Measurements from ENCODE around the gene ROR1. TPM values are rescaled to one million over a fixed set of nuclear protein-coding genes. Genes with fewer than 3 reads are reported as not detected.

Gene ROR1
- total and polyA plus RNA-seq, 8 donors: 1.4 to 37.3 (median 14.6) TPM

GRCh38 chr1:64046243-64046642, 272.4 kb downstream of the ROR1 start:
- H3K36me3 ChIP-seq: peaks cover 0 to 6% (median 2%) of the 10 kb centered on the region in 4 donors
- no peaks in the 10 kb centered on the region for H3K27me3 ChIP-seq
- 33 to 63% (median 44%) methylated on average over 2 of the region's 2 CpGs for WGBS, 5 donors
- H3K9me3 ChIP-seq: no peaks in the 10 kb centered on the region
- intact Hi-C loops (cut with DNase I; ENCODE audit: low total_unique reads): no loop called here
- H3K4me3 ChIP-seq: no peak overlapping the region
- peaks cover 7 to 37% (median 25%) of the 10 kb centered on the region in 4 donors for H3K4me1 ChIP-seq
- peak overlapping the region in 4 of 5 donors; percentile 3 to 57 (median 24) for H3K27ac ChIP-seq
- TF ChIP-seq EP300 (IDR thresholded peaks at IDR 0.05): no peak
- no peak for DNase-seq

GRCh38 chr1:64046891-64047290, 273.1 kb downstream of the ROR1 start:
- no peak for DNase-seq
- Histone ChIP-seq H3K36me3 (peaks cover 0 to 6% (median 2%) of the 10 kb centered on the region in 4 donors), H3K4me3 (no peak overlapping the region), H3K4me1 (peaks cover 6 to 36% (median 25%) of the 10 kb centered on the region in 4 donors), H3K27me3 (no peaks in the 10 kb centered on the region), H3K9me3 (no peaks in the 10 kb centered on the region), H3K27ac (peak overlapping the region in 2 of 5 donors; percentile 12 to 35)
- no peak for TF ChIP-seq EP300 (IDR thresholded peaks at IDR 0.05)
- TF ChIP-seq POLR2A (IDR thresholded peaks at IDR 0.05): no peak
- TF ChIP-seq POLR2AphosphoS5 (IDR thresholded peaks at IDR 0.05): no peak
- TF ChIP-seq, protein P1, sequence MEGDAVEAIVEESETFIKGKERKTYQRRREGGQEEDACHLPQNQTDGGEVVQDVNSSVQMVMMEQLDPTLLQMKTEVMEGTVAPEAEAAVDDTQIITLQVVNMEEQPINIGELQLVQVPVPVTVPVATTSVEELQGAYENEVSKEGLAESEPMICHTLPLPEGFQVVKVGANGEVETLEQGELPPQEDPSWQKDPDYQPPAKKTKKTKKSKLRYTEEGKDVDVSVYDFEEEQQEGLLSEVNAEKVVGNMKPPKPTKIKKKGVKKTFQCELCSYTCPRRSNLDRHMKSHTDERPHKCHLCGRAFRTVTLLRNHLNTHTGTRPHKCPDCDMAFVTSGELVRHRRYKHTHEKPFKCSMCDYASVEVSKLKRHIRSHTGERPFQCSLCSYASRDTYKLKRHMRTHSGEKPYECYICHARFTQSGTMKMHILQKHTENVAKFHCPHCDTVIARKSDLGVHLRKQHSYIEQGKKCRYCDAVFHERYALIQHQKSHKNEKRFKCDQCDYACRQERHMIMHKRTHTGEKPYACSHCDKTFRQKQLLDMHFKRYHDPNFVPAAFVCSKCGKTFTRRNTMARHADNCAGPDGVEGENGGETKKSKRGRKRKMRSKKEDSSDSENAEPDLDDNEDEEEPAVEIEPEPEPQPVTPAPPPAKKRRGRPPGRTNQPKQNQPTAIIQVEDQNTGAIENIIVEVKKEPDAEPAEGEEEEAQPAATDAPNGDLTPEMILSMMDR (IDR thresholded peaks at IDR 0.05): no peak
- intact Hi-C loops (cut with DNase I; ENCODE audit: low total_unique reads): no loop called here

DNA sequence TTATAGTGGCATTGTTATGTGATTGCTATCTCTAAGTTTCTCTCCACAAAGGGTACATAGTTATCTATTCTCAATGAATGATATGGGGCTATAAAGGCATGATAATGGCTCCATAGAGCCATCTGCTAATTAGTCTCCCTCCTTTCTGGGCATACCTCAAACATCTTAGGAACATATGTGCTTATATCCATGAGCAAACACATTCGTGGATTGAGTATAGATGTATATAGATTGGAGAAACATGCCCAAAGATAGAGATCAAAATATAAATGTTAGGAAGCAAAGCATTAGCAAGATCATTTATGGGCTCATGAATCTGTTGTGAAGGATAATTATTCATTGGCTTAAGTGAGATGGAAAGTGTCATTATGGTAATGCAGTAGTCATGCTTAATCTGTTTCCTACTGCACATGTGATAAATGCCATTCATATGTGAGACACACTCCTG, 273.8 kb downstream of the ROR1 start:
- no peaks in the 10 kb centered on the region for H3K27me3 ChIP-seq
- TF ChIP-seq, protein P1 (IDR thresholded peaks at IDR 0.05): no peak
- TF ChIP-seq EP300 (IDR thresholded peaks at IDR 0.05) (no peak), POLR2A (IDR thresholded peaks at IDR 0.05) (no peak), POLR2AphosphoS5 (IDR thresholded peaks at IDR 0.05) (no peak)
- H3K9me3 ChIP-seq: no peaks in the 10 kb centered on the region
- peaks cover 0 to 6% (median 2%) of the 10 kb centered on the region in 4 donors for H3K36me3 ChIP-seq
- H3K27ac ChIP-seq: no peak overlapping the region
- peaks cover 0 to 36% (median 19%) of the 10 kb centered on the region in 4 donors for H3K4me1 ChIP-seq
- no peak for DNase-seq
- intact Hi-C loops (cut with DNase I; ENCODE audit: low total_unique reads): no loop called here
- 29 to 53% (median 38%) methylated on average over 1 of the region's 1 CpG for WGBS, 5 donors
- no peak overlapping the region for H3K4me3 ChIP-seq

DNA sequence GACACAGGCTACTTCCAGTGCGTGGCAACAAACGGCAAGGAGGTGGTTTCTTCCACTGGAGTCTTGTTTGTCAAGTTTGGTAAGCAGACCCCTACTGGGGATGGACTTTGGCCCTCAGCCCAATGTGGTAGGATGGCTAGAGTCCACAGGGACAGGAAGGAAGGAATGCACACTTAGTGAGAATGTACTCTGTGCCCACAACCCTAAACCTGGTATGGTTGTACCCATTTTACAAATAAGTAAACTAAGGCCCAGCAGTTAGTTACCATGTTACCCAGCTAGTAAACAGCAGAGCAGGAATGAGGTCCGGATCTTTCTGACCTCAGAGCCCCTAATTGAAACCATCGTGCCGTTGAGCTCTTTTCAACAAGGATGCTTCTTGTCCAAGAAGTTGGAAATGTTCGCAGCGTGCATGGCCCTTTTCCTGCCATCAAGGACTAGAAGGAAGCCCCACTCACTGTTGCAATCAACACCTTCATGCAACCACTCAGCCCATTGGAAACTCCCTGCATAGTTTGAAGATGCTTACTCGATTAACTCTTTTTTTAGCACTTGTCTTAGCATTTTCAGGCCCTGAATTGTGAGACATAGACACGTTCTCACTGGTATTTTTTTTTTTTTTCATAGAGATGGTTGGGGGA, 276.2 kb downstream of the ROR1 start:
- intact Hi-C loops (cut with DNase I; ENCODE audit: low total_unique reads): no loop called here
- no peak for DNase-seq
- no peaks in the 10 kb centered on the region for H3K27me3 ChIP-seq
- peaks cover 0 to 30% (median 13%) of the 10 kb centered on the region in 4 donors for H3K4me1 ChIP-seq
- H3K27ac ChIP-seq: no peak overlapping the region
- no peak overlapping the region for H3K4me3 ChIP-seq
- no peaks in the 10 kb centered on the region for H3K9me3 ChIP-seq
- 87 to 92% (median 91%) methylated on average over 9 of the region's 9 CpGs for WGBS, 5 donors
- TF ChIP-seq, protein P1 (IDR thresholded peaks at IDR 0.05): no peak
- no peak for TF ChIP-seq POLR2AphosphoS5 (IDR thresholded peaks at IDR 0.05)
- no peak for TF ChIP-seq EP300 (IDR thresholded peaks at IDR 0.05)
- TF ChIP-seq POLR2A (IDR thresholded peaks at IDR 0.05): no peak
- peaks cover 0 to 6% (median 2%) of the 10 kb centered on the region in 4 donors for H3K36me3 ChIP-seq

DNA sequence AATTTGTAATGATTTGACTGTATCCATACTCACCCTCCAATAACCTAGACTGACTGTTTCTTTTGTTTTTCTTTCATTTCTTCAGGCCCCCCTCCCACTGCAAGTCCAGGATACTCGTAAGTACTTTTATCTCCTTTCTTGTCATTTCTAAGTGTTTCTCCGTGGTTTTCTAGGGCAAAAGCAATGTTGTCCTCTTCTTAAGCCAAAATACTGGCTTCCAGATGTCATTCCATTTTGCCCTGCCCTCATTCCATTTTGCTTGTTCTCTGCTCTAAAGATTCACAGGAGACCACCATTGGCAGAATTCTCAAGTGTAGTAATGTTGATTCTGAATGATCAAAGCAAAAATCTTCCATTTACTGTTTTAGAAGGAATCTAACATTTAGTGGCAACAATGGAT, 276.8 kb downstream of the ROR1 start:
- no peak for TF ChIP-seq POLR2AphosphoS5 (IDR thresholded peaks at IDR 0.05)
- TF ChIP-seq, protein P1 (IDR thresholded peaks at IDR 0.05): no peak
- 65 to 73% (median 70%) methylated on average over 2 of the region's 2 CpGs for WGBS, 5 donors
- H3K9me3 ChIP-seq: no peaks in the 10 kb centered on the region
- no peak overlapping the region for H3K27ac ChIP-seq
- no peak for DNase-seq
- H3K27me3 ChIP-seq: no peaks in the 10 kb centered on the region
- H3K4me3 ChIP-seq: no peak overlapping the region
- intact Hi-C loops (cut with DNase I; ENCODE audit: low total_unique reads): no loop called here
- H3K4me1 ChIP-seq: peaks cover 0 to 30% (median 13%) of the 10 kb centered on the region in 4 donors
- H3K36me3 ChIP-seq: peaks cover 0 to 6% (median 2%) of the 10 kb centered on the region in 4 donors
